HG03139 (cell line): Measurements from ENCODE around the gene ANKRD44.

Experiments
- ATAC-seq: cut with Tn5 transposase; IDR thresholded peaks from one replicate; pipeline ENCODE4 v1.9.1; 2021; ENCODE audit not compliant: unreplicated experiment

Gene ANKRD44

GRCh38 chr2:197209742-197210408, 100.7 kb downstream of the ANKRD44 start:
- ATAC-seq, result no peak

- ATAC-seq, result no peak
Measured at GRCh38 chr2:197209246-197209645, 101.3 kb downstream of the ANKRD44 start.

- ATAC-seq, result no peak
Measured at GRCh38 chr2:197208841-197209240, 101.7 kb downstream of the ANKRD44 start.

- ATAC-seq, result no peak
Measured at GRCh38 chr2:197208024-197208423, 102.6 kb downstream of the ANKRD44 start.

GRCh38 chr2:197207598-197207997, 103.0 kb downstream of the ANKRD44 start:
- no peak for ATAC-seq

GRCh38 chr2:197207106-197207505, 103.5 kb downstream of the ANKRD44 start:
- no peak for ATAC-seq

GRCh38 chr2:197205585-197206215, 104.9 kb downstream of the ANKRD44 start:
- peak; percentile 59 for ATAC-seq

GRCh38 chr2:197204519-197205250, 105.9 kb downstream of the ANKRD44 start:
- no peak for ATAC-seq

- ATAC-seq, result no peak
Measured at GRCh38 chr2:197201874-197202273, 108.7 kb downstream of the ANKRD44 start.

- no peak for ATAC-seq
Measured at GRCh38 chr2:197200762-197201058, 109.9 kb downstream of the ANKRD44 start.

- no peak for ATAC-seq
Measured at GRCh38 chr2:197200051-197200761, 110.4 kb downstream of the ANKRD44 start.

GRCh38 chr2:197198890-197199289, 111.7 kb downstream of the ANKRD44 start:
- ATAC-seq, result peak; percentile 98

GRCh38 chr2:197197895-197198311, 112.7 kb downstream of the ANKRD44 start:
- no peak for ATAC-seq

GRCh38 chr2:197196541-197197180, 113.9 kb downstream of the ANKRD44 start:
- no peak for ATAC-seq

- ATAC-seq, result no peak
Measured at GRCh38 chr2:197195518-197195917, 115.1 kb downstream of the ANKRD44 start.

GRCh38 chr2:197191940-197192322, 118.6 kb downstream of the ANKRD44 start:
- peak; percentile 52 for ATAC-seq

GRCh38 chr2:197191177-197191939, 119.2 kb downstream of the ANKRD44 start:
- ATAC-seq, result no peak

- no peak for ATAC-seq
Measured at GRCh38 chr2:197190100-197190432, 120.5 kb downstream of the ANKRD44 start.

- ATAC-seq, result no peak
Measured at GRCh38 chr2:197189426-197190099, 121.0 kb downstream of the ANKRD44 start.

GRCh38 chr2:197185676-197186075, 124.9 kb downstream of the ANKRD44 start:
- ATAC-seq, result no peak
